Body of pancreas (tissue), 4 donors: ENCODE results near the gene PRELP.

Source experiments
- POLR2A ChIP-seq, 3 donors: fragments of 450-650 bp; IDR thresholded peaks; one replicate each; pipeline ENCODE4 v1.6.1; 2016; ENCODE audit warnings: antibody characterized with exemption in 3 of 3, mild to moderate bottlenecking in 2 of 3
- TF ChIP-seq, protein P1 (sequence below), 7 experiments: fragments of 450-650 bp in 4 of 7; fragments of 200-600 bp in 3 of 7; sonication (generic) in 3 of 7; IDR thresholded peaks; one replicate each; pipeline ENCODE4 v1.5.1; 2016 to 2019; ENCODE audit warnings: antibody characterized with exemption in 7 of 7

DNA sequence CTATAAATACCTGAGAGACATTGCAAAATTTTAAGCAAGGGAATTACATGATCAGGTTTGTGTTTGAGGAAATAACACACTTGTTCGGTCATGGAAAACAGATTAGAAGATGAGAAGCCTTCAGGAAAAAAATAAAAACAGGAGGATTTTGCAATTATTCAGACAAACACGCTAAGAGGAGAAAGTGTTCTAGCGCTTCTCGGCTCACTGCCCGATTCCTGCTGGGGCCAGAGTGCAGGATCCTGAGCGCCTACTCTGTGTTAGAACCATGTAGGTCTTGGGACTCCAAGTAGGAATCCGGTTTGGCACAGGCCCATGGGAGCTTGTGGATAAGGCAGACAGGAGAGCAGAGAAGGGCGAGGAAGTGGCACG lies 8.1 kb upstream of the PRELP start:
- TF ChIP-seq, protein P1, sequence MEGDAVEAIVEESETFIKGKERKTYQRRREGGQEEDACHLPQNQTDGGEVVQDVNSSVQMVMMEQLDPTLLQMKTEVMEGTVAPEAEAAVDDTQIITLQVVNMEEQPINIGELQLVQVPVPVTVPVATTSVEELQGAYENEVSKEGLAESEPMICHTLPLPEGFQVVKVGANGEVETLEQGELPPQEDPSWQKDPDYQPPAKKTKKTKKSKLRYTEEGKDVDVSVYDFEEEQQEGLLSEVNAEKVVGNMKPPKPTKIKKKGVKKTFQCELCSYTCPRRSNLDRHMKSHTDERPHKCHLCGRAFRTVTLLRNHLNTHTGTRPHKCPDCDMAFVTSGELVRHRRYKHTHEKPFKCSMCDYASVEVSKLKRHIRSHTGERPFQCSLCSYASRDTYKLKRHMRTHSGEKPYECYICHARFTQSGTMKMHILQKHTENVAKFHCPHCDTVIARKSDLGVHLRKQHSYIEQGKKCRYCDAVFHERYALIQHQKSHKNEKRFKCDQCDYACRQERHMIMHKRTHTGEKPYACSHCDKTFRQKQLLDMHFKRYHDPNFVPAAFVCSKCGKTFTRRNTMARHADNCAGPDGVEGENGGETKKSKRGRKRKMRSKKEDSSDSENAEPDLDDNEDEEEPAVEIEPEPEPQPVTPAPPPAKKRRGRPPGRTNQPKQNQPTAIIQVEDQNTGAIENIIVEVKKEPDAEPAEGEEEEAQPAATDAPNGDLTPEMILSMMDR (IDR thresholded peaks at IDR 0.05): no peak
- no peak for TF ChIP-seq POLR2A (IDR thresholded peaks at IDR 0.05)
